Lung microvascular endothelial cell (primary cell): Measurements from ENCODE around the gene NFATC1. TPM values are rescaled to one million over a fixed set of nuclear protein-coding genes. Genes with fewer than 3 reads are reported as not detected.
A peak's percentile ranks its signal among the peaks of the same experiment; 100 is the strongest.
"Not testable (repeated sequence)": the region's sequence is repeated elsewhere in the genome, so short reads cannot be mapped to it uniquely, and the experiment has no call there.

Source experiments
- DNase-seq, 2 donors: peaks; one replicate each; pipeline versions ENCODE4 v3.0.0 to v3.0.0-alpha.2; 2010; ENCODE audit warnings: low read depth in 2 of 2
- total RNA-seq: library from RNA; depleted of rRNA; stranded (reverse); fragments of >200 nt; gene quantifications from 2 replicates; pipeline ENCODE4 v1.2.1, GENCODE V29; 2014

The NFATC1 gene
- total RNA-seq, 1 donor from 2014 or later = 20.8 TPM

GRCh38 chr18:79472946-79473345 lies 77.2 kb downstream of the NFATC1 start:
- DNase-seq = no peak

GRCh38 chr18:79476031-79476917 lies 80.5 kb downstream of the NFATC1 start:
- DNase-seq = no peak

- DNase-seq = no peak
Observed at GRCh38 chr18:79476918-79477571, 81.3 kb downstream of the NFATC1 start.

GRCh38 chr18:79477711-79478483 lies 82.2 kb downstream of the NFATC1 start:
- DNase-seq = no peak

- no peak for DNase-seq
Observed at GRCh38 chr18:79478484-79479115, 82.9 kb downstream of the NFATC1 start.

- no peak for DNase-seq
Observed at GRCh38 chr18:79479116-79479760, 83.5 kb downstream of the NFATC1 start.

- no peak for DNase-seq
Observed at GRCh38 chr18:79479761-79480161, 84.0 kb downstream of the NFATC1 start.

- DNase-seq = no peak
Observed at GRCh38 chr18:79480171-79481045, 84.7 kb downstream of the NFATC1 start.

- no peak for DNase-seq
Observed at GRCh38 chr18:79481046-79481790, 85.5 kb downstream of the NFATC1 start.

- DNase-seq = not testable (repeated sequence)
Observed at GRCh38 chr18:79483393-79483792, 87.7 kb downstream of the NFATC1 start.

- DNase-seq = no peak
Observed at GRCh38 chr18:79483971-79484491, 88.3 kb downstream of the NFATC1 start.

GRCh38 chr18:79484661-79485621 lies 89.2 kb downstream of the NFATC1 start:
- DNase-seq = peak; percentile 86 to 97

- peak; percentile 71 to 74 for DNase-seq
Observed at GRCh38 chr18:79485788-79486355, 90.1 kb downstream of the NFATC1 start.

- DNase-seq = no peak
Observed at GRCh38 chr18:79486356-79487182, 90.8 kb downstream of the NFATC1 start.

GRCh38 chr18:79487183-79487800 lies 91.6 kb downstream of the NFATC1 start:
- DNase-seq = no peak

GRCh38 chr18:79487801-79488201 lies 92.1 kb downstream of the NFATC1 start:
- no peak for DNase-seq
